GM12872 (cell line): ENCODE results near the gene STAT3.

ENCODE experiments used
- TF ChIP-seq, protein P1 (sequence below): IDR thresholded peaks from 3 replicates; pipeline ENCODE4 v1.5.1; 2011; ENCODE audit warnings: low read depth, mild to moderate bottlenecking, low read length, moderate library complexity; ENCODE audit not compliant: insufficient read depth

The STAT3 gene

DNA sequence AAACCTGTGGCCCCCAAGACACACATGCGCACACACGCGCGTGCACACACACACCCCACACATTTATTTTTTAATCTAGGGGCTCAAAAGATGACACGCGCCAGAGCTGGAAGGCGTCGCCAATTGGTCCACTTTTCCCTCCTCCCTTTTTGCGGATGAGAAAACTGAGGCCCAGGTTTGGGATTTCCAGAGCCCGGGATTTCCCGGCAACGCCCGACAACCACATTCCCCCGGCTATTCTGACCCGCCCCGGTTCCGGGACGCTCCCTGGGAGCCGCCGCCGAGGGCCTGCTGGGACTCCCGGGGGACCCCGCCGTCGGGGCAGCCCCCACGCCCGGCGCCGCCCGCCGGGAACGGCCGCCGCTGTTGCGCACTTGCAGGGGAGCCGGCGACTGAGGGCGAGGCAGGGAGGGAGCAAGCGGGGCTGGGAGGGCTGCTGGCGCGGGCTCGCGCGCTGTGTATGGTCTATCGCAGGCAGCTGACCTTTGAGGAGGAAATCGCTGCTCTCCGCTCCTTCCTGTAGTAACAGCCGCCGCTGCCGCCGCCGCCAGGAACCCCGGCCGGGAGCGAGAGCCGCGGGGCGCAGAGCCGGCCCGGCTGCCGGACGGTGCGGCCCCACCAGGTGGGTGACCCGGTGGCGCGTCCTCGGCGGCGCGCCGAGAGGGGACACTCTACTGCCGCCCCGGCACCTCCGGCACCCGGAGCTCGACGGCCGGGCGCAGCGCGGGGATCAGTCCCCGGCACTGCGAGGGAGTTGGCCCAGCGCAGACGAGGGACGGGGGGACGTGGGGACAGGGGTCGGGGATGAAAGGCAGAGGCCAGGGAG lies 100.1 kb downstream of the STAT3 start, which contains the start of gene STAT5A:
Gene STAT5A, plus strand, starts transcription at position 522 of the 826 bp plus-strand sequence. CDS start 914 bp downstream, outside the sequence.
- TF ChIP-seq, protein P1, sequence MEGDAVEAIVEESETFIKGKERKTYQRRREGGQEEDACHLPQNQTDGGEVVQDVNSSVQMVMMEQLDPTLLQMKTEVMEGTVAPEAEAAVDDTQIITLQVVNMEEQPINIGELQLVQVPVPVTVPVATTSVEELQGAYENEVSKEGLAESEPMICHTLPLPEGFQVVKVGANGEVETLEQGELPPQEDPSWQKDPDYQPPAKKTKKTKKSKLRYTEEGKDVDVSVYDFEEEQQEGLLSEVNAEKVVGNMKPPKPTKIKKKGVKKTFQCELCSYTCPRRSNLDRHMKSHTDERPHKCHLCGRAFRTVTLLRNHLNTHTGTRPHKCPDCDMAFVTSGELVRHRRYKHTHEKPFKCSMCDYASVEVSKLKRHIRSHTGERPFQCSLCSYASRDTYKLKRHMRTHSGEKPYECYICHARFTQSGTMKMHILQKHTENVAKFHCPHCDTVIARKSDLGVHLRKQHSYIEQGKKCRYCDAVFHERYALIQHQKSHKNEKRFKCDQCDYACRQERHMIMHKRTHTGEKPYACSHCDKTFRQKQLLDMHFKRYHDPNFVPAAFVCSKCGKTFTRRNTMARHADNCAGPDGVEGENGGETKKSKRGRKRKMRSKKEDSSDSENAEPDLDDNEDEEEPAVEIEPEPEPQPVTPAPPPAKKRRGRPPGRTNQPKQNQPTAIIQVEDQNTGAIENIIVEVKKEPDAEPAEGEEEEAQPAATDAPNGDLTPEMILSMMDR = no peak

GRCh38 chr17:42287305-42287976 lies 100.8 kb downstream of the STAT3 start:
- TF ChIP-seq, protein P1 = no peak

GRCh38 chr17:42286411-42287221 lies 101.6 kb downstream of the STAT3 start:
- TF ChIP-seq, protein P1 = no peak

- TF ChIP-seq, protein P1 = no peak
Observed at GRCh38 chr17:42285346-42286050, 102.7 kb downstream of the STAT3 start.

DNA sequence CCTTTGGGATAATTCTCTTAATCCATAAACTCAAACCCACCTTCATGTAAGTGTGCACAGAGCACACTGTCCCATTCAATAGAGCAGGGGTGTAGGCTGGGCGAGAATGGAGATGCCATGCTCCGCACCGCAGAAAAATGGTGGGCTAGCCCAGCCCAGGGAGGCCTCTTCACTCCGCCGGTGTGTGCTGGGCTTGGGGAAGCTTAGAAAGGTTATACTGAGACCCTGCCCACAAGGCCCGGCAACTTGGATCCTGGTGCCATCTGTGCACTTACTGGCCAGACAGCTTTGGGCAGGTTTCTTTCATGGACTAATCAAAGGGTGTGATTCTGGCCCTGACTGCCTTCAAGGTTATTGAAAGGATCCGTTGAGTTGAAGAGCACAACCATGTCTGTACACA lies 103.7 kb downstream of the STAT3 start:
- TF ChIP-seq, protein P1 = no peak

DNA sequence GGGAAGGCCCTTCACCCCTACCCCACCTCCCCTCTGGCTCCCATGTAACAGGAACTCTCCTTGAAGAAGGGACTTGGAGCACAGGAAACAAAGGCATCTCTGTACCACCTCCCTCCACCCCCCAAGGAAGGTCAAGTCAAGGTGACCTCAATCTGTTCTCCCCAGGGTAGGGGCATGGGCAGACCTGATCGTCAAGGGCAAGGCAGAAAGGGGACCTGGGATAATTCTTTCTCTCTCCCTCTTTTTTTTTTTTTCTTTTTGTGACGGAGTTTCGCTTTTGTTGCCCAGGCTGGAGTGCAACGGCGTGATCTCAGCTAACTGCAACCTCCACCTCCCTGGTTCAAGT lies 104.2 kb downstream of the STAT3 start:
- TF ChIP-seq, protein P1 = no peak
